Breast epithelium (tissue), 3 donors: ENCODE data around the gene PCYT2.

Experiments
- POLR2AphosphoS5 ChIP-seq, 3 donors: sonication (generic); formaldehyde crosslinking; IDR thresholded peaks; one replicate each; pipeline ENCODE4 v1.6.1; 2017; ENCODE audit warnings: antibody characterized with exemption in 3 of 3
- TF ChIP-seq, protein P1 (sequence below), 3 donors: fragments of 450-650 bp; IDR thresholded peaks; one replicate each; pipeline ENCODE4 v1.5.1; 2016 to 2017; ENCODE audit warnings: antibody characterized with exemption in 3 of 3, mild to moderate bottlenecking in 3 of 3, moderate library complexity in 3 of 3

DNA sequence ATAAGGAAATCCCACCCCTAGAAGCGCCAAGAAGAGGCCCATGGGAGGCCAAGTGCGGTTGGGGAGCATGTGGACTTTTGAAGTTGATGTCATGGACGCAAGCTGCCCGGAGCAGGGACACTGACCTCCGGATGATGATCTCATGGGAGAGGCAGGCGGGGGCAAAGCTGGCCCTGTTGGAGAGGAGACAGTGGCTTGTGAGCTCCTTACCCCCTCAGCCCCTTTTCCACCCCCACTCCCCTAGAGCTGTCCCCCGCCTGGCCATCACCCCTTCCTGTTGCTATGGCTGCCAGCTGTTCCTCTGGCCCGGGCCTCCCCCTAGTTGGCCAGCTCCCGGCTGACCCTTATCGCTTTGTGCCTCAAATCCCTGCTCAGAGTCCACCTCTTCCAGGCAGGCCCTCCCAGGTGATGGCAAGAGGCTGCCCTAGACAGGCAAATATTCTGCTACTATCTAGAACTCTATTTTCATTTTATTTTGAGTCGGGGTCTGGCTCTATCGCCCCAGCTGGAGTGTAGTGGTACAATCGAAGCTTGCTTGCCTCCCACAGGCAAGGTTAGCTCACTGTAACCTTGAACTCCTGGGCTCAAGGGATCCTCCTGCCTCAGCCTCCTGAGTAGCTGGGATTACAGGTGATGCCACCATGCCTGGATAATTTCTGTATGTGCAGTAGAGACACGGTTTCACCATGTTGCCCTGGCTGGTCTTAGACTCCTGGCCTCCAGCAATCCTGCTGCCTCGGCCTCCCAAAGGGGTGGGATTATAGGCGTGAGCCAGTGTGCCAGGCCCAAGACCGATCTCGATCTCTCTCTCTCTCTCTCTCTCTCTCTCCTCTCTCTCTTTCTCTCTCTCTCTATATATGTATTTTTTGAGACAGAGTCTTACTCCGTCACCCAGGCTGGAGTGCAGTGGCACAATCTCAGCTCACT lies 43.2 kb upstream of the PCYT2 start:
- TF ChIP-seq, protein P1, sequence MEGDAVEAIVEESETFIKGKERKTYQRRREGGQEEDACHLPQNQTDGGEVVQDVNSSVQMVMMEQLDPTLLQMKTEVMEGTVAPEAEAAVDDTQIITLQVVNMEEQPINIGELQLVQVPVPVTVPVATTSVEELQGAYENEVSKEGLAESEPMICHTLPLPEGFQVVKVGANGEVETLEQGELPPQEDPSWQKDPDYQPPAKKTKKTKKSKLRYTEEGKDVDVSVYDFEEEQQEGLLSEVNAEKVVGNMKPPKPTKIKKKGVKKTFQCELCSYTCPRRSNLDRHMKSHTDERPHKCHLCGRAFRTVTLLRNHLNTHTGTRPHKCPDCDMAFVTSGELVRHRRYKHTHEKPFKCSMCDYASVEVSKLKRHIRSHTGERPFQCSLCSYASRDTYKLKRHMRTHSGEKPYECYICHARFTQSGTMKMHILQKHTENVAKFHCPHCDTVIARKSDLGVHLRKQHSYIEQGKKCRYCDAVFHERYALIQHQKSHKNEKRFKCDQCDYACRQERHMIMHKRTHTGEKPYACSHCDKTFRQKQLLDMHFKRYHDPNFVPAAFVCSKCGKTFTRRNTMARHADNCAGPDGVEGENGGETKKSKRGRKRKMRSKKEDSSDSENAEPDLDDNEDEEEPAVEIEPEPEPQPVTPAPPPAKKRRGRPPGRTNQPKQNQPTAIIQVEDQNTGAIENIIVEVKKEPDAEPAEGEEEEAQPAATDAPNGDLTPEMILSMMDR (IDR thresholded peaks at IDR 0.05) = no peak
- no peak for TF ChIP-seq POLR2AphosphoS5 (IDR thresholded peaks at IDR 0.05)
